Glutamatergic neuron (in vitro differentiated cells): ENCODE results near the gene HACE1. TPM values are rescaled to one million over a fixed set of nuclear protein-coding genes. Genes with fewer than 3 reads are reported as not detected.
A peak's percentile ranks its signal among the peaks of the same experiment; 100 is the strongest.

Experiments
- DNase-seq: peaks from one replicate; pipeline ENCODE4 v3.0.0; 2022
- H3K27ac Mint-ChIP-seq: one replicate; pipeline ENCODE4 v1.8.0; 2020; ENCODE audit warnings: mild to moderate bottlenecking, mixed read lengths, inconsistent platforms; ENCODE audit not compliant: unreplicated experiment
- H3K27me3 Mint-ChIP-seq: one replicate; pipeline ENCODE4 v1.8.0; 2020; ENCODE audit warnings: mild to moderate bottlenecking, moderate library complexity, mixed read lengths, inconsistent platforms; ENCODE audit not compliant: unreplicated experiment
- H3K36me3 Mint-ChIP-seq: one replicate; pipeline ENCODE4 v1.8.0; 2020; ENCODE audit warnings: mild to moderate bottlenecking, mixed read lengths, inconsistent platforms; ENCODE audit not compliant: unreplicated experiment
- H3K4me1 Mint-ChIP-seq: one replicate; pipeline ENCODE4 v1.8.0; 2020; ENCODE audit warnings: mild to moderate bottlenecking, low read depth, mixed read lengths, inconsistent platforms; ENCODE audit not compliant: unreplicated experiment
- H3K4me3 Mint-ChIP-seq: one replicate; pipeline ENCODE4 v1.8.0; 2020; ENCODE audit warnings: mild to moderate bottlenecking, mixed read lengths, inconsistent platforms; ENCODE audit not compliant: unreplicated experiment
- H3K9me3 Mint-ChIP-seq: one replicate; pipeline ENCODE4 v1.8.0; 2020; ENCODE audit warnings: mild to moderate bottlenecking, moderate library complexity, mixed read lengths, inconsistent platforms; ENCODE audit not compliant: unreplicated experiment
- CTCF ChIP-seq: fragments of 200-600 bp; sonication (generic); IDR thresholded peaks from one replicate; pipeline ENCODE4 v1.5.0; 2021; ENCODE audit not compliant: partially characterized antibody, unreplicated experiment
- total RNA-seq: library from RNA; stranded (reverse); fragmentation: NEBNext Ultra II Directional; extraction: Animal tissue kit (Norgen Biotek cat#: 25700); gene quantifications from one replicate; pipeline ENCODE4 v1.2.1, GENCODE V29; 2021; ENCODE audit not compliant: unreplicated experiment

The HACE1 gene
- total RNA-seq, 1 donor from 2014 or later: 22.0 TPM

- Mint-ChIP-seq H3K36me3 (peaks cover 24% of the 10 kb centered on the region), H3K27me3 (peaks cover 4% of the 10 kb centered on the region), H3K27ac (no peak overlapping the region), H3K4me1 (no peaks in the 10 kb centered on the region), H3K9me3 (peaks cover 6% of the 10 kb centered on the region), H3K4me3 (no peak overlapping the region)
- TF ChIP-seq CTCF: no peak
- DNase-seq: no peak
These were observed 60.5 kb downstream of the HACE1 start for GRCh38 chr6:104799134-104799657.

DNA sequence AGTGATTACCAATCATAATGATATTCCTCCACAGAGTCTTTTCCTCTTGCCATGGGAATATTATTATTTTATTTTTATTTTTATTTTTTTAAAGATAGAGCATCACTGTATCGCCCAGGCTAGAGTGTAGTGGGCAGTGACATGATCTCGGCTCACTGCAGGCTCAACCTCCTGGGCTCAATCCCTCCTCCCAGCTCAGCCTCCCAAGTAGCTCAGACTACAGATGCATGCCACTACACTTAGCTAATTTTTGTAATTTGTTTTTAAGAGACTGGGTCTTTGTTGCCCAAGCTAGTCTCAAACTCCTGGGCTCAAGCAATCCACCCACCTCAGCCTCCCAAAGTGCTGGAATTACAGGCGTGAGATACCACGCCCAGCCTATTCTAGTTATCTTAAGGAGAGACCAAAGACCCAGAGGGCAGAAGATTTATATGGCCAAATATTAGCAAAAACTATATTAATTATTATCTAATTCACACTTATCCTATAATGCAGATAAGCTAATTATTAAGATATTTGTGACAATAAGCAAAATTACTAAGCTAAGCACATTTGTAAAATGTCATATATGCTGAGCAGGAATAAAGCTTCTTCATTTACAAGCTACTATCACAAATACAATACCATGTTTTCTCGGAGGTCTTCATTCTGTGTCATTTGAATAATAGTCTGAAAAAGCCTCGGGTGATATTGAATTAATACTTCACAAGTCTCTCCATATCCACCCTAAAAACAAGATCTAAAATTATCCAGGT is 63.5 kb downstream of the HACE1 start:
- H3K4me3 Mint-ChIP-seq: no peak overlapping the region
- TF ChIP-seq CTCF: no peak
- no peaks in the 10 kb centered on the region for H3K4me1 Mint-ChIP-seq
- no peak overlapping the region for H3K27ac Mint-ChIP-seq
- no peak for DNase-seq
- H3K27me3 Mint-ChIP-seq: peaks cover 2% of the 10 kb centered on the region
- no peaks in the 10 kb centered on the region for H3K9me3 Mint-ChIP-seq
- peaks cover 10% of the 10 kb centered on the region for H3K36me3 Mint-ChIP-seq

DNA sequence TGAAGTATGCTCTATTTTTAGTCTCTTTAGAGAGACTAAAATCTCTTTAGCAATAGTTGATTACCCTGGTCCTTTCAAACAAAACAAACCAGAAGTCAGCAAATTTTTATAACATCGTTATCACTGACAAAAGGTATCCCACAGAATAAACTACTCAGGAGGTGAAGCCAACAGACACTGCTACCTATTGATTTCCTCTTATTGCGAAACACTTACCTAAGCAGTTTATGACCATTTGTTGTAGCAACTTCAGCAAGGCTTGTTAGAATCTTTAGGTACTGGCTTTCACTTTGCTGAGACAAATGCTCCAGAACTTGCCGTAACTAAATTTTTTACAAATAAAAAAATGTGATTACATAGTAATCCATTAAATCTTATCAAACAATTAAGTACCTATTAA is 64.4 kb downstream of the HACE1 start:
- Mint-ChIP-seq H3K9me3 (no peaks in the 10 kb centered on the region), H3K4me1 (no peaks in the 10 kb centered on the region), H3K36me3 (peaks cover 1% of the 10 kb centered on the region), H3K4me3 (no peak overlapping the region), H3K27me3 (no peaks in the 10 kb centered on the region), H3K27ac (no peak overlapping the region)
- no peak for TF ChIP-seq CTCF
- DNase-seq: no peak

DNA sequence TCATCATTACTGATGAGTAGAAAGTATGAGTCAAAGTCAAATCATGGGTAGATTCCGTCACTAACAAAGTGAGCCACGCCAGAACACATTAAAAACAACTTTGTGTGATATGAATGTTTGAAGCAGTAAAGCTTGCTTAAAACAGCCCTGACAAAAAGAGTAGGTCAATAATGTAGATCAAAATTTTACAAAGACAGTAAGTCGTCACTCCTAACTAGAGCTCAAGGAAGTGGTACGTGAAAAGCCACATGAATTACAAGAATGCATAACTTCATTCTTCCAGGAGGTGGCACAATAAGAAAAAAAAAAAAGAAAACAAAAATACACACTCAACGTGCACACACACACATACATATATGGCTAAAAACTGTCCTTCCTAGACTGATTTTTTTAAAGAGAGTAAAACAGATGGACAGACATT is 69.9 kb downstream of the HACE1 start:
- TF ChIP-seq CTCF: peak; percentile 42
- no peaks in the 10 kb centered on the region for H3K27me3 Mint-ChIP-seq
- no peak overlapping the region for H3K27ac Mint-ChIP-seq
- no peak overlapping the region for H3K4me3 Mint-ChIP-seq
- H3K4me1 Mint-ChIP-seq: peaks cover 11% of the 10 kb centered on the region
- no peak for DNase-seq
- H3K9me3 Mint-ChIP-seq: no peaks in the 10 kb centered on the region
- H3K36me3 Mint-ChIP-seq: no peaks in the 10 kb centered on the region

GRCh38 chr6:104788400-104788799 is 71.3 kb downstream of the HACE1 start:
- no peaks in the 10 kb centered on the region for H3K36me3 Mint-ChIP-seq
- H3K27me3 Mint-ChIP-seq: no peaks in the 10 kb centered on the region
- H3K9me3 Mint-ChIP-seq: no peaks in the 10 kb centered on the region
- H3K27ac Mint-ChIP-seq: no peak overlapping the region
- no peak for DNase-seq
- no peak for TF ChIP-seq CTCF
- peaks cover 13% of the 10 kb centered on the region for H3K4me1 Mint-ChIP-seq
- H3K4me3 Mint-ChIP-seq: no peak overlapping the region
